ENCODE data around the gene FKBP14. TPM values are rescaled to one million over a fixed set of nuclear protein-coding genes. Genes with fewer than 3 reads are reported as not detected.

Gene FKBP14
- total and polyA plus RNA-seq, 2 donors: 2.6 to 4.5 TPM

DNA sequence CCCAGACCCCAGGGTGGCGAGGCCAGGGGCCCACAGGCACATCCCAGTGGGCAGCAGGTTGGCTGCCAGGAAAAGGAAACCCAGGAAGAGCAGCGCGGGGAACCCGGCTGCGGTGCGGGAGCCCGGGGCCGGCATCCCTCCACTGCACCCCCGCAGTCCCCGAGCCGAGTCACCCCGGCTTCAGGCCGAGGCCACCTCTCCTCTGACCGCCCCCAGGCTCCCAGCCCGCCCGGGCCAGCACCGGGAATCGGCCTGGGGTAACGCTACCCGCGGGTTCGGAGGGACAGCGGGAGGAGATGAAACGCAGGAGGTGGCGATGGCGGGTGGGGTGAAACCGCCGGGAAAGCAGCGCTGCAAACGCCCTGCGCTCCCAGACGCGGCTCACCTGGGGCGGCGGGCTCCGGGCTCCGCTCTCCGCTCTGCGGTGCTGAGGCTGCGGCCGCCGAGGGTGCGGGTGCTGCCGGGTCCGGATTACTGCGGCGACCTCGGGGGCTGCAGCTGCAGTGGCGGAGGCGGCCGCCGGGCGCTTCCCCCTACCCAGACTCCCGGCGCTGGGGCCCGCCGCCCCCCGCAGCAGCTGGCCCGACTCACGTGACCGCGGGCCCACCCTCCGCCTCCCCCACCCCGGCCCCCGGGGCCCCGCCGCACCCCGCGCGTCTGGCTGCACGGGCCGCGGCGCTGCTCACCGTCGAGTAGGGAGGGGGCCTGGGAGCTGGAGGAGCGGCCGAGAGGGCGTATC is 37.1 kb downstream of the FKBP14 start, which contains the start of gene SCRN1:
Gene SCRN1, minus strand, starts transcription at position 545 of the 739 bp plus-strand sequence. CDS start 20,734 bp downstream, outside the sequence.
- H3K27me3 ChIP-seq (ENCODE audit: control insufficient read depth in 2 of 2, insufficient read depth in 1 of 2, low read length in 1 of 2): peaks cover 0 to 3% of the 10 kb centered on the region in 2 donors
- H3K9me3 ChIP-seq (ENCODE audit: control insufficient read depth in 2 of 2, insufficient read depth in 1 of 2, low read length in 1 of 2): peaks cover 0 to 4% of the 10 kb centered on the region in 2 donors
- H3K4me1 ChIP-seq (ENCODE audit: control insufficient read depth in 2 of 2, insufficient read depth in 2 of 2, low read length in 2 of 2): peaks cover 9 to 27% of the 10 kb centered on the region in 2 donors
- peak within 1 kb of the TSS; percentile 79 to 83 for H3K27ac ChIP-seq (ENCODE audit: low read depth in 1 of 2, low read length in 1 of 2)
- under 1% methylated on average over 79 of the region's 79 CpGs for WGBS
- H3K36me3 ChIP-seq (ENCODE audit: control insufficient read depth in 2 of 2, insufficient read depth in 2 of 2, low read length in 1 of 2): no peaks in the 10 kb centered on the region
- H3K4me3 ChIP-seq (ENCODE audit: low read length in 2 of 2): peak within 1 kb of the TSS; percentile 91 to 97
- DNase-seq (ENCODE audit: low read depth in 6 of 9, low spot score in 9 of 9): peak in 7 of 9 donors; percentile 39 to 84 (median 65)

DNA sequence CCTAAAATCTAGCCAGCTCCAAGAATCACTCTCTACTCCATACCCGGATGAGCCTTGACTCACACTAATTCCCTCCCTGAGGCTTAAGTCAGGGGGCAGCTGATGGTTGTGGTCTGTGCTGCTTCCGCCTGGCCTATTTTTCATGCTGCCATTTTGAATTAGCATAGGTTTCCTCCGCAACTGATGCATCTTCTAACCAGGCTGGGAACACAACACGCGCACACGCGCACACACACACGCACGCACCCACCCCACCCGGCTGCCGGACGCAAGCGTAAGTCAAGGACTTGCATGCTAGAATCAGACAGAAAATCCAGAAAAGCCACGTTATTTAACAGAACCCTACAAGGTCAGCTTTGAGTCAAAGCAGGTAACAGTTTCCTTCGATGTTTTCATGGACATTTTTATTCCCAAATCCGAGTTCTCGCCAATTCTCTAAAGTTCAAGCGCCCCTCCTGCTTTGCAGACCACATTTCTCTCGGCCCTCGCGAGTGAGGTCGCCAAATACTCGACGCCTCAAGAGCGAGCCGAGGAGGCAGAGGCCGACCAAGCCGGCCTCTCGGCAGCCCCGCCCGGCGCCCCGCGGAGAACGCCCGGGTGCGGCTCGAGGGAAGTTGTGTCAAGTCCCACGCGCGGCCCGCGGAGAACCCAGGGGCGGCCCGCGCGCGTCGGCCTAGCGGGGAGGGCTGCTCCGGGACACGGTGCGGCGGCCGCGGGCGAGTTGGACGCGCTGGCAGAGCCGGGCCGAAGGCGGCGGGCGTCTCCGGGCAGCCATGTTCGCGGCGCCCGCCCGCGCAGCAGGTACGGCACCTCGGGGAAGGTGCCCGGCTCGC is 37.9 kb downstream of the FKBP14 start:
- DNase-seq (ENCODE audit: low read depth in 6 of 9, low spot score in 9 of 9): peak in 6 of 9 donors; percentile 38 to 80 (median 56)
- H3K4me1 ChIP-seq (ENCODE audit: control insufficient read depth in 2 of 2, insufficient read depth in 2 of 2, low read length in 2 of 2): peaks cover 9 to 27% of the 10 kb centered on the region in 2 donors
- WGBS: 4% methylated on average over 75 of the region's 75 CpGs

DNA sequence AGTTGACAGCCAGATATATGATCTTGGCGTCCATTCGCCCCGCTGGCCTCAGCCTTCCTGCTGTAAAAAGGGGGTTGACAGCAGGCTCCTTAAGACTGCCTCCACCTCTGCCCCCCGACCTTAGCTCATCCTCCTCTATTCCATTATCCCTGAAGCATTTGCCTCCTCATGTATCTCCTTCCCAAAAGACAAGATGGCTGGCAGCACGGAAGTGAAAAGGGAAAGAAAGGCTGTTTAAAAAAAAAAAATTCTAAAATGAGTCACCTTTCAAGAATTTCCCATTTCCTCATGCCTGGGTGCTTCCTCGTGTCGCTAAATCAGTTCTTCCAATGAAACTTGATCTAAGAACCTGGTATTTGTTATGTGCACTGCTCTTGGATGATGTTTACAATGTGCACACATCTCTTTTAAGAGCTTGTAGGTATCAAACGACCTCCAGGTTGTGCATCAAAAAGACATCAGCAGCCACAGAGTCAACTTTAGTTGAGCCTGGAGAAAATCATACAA is 38.6 kb downstream of the FKBP14 start:
- Histone ChIP-seq H3K9me3 (ENCODE audit: control insufficient read depth in 2 of 2, insufficient read depth in 1 of 2, low read length in 1 of 2) (no peaks in the 10 kb centered on the region), H3K4me1 (ENCODE audit: control insufficient read depth in 2 of 2, insufficient read depth in 2 of 2, low read length in 2 of 2) (peaks cover 9 to 27% of the 10 kb centered on the region in 2 donors), H3K4me3 (ENCODE audit: low read length in 2 of 2) (peak overlapping the region; percentile 91 to 97), H3K27me3 (ENCODE audit: control insufficient read depth in 2 of 2, insufficient read depth in 1 of 2, low read length in 1 of 2) (peaks cover 0 to 3% of the 10 kb centered on the region in 2 donors), H3K36me3 (ENCODE audit: control insufficient read depth in 2 of 2, insufficient read depth in 2 of 2, low read length in 1 of 2) (no peaks in the 10 kb centered on the region), H3K27ac (ENCODE audit: low read depth in 1 of 2, low read length in 1 of 2) (peak overlapping the region; percentile 36 to 83)
- 76% methylated on average over 8 of the region's 8 CpGs for WGBS
- no peak for DNase-seq (ENCODE audit: low read depth in 6 of 9, low spot score in 9 of 9)

More for the DNA sequence above, 37.9 kb downstream of the FKBP14 start:
- H3K36me3 ChIP-seq (ENCODE audit: control insufficient read depth in 2 of 2, insufficient read depth in 2 of 2, low read length in 1 of 2): no peaks in the 10 kb centered on the region
- H3K27me3 ChIP-seq (ENCODE audit: control insufficient read depth in 2 of 2, insufficient read depth in 1 of 2, low read length in 1 of 2): peaks cover 0 to 3% of the 10 kb centered on the region in 2 donors
- peak overlapping the region; percentile 91 to 97 for H3K4me3 ChIP-seq (ENCODE audit: low read length in 2 of 2)
- peaks cover 0 to 4% of the 10 kb centered on the region in 2 donors for H3K9me3 ChIP-seq (ENCODE audit: control insufficient read depth in 2 of 2, insufficient read depth in 1 of 2, low read length in 1 of 2)
- H3K27ac ChIP-seq (ENCODE audit: low read depth in 1 of 2, low read length in 1 of 2): peak overlapping the region; percentile 79 to 83

DNA sequence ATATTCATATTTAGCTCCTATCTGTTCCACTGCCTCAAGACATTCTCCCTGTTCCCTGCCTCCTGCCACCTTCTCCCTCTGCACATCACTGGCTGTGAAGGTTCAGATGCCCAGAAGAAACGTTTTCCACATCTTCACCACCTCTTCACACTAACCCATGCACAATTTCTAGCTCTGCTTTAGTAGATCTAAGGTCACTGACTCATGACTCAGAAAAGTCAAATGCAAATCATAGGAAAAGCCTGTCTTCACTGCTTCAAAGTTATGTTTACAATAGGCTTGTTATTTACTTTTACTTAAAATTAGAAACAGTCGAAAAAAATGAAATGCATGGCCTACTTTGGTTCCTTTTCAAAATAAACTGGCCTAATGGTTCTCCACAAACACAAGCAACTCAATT is 39.4 kb downstream of the FKBP14 start:
- DNase-seq (ENCODE audit: low read depth in 6 of 9, low spot score in 9 of 9): peak in 1 of 9 donors; percentile 18
- no peak overlapping the region for H3K4me3 ChIP-seq (ENCODE audit: low read length in 2 of 2)
- H3K36me3 ChIP-seq (ENCODE audit: control insufficient read depth in 2 of 2, insufficient read depth in 2 of 2, low read length in 1 of 2): no peaks in the 10 kb centered on the region
- peaks cover 0 to 3% of the 10 kb centered on the region in 2 donors for H3K27me3 ChIP-seq (ENCODE audit: control insufficient read depth in 2 of 2, insufficient read depth in 1 of 2, low read length in 1 of 2)
- H3K4me1 ChIP-seq (ENCODE audit: control insufficient read depth in 2 of 2, insufficient read depth in 2 of 2, low read length in 2 of 2): peaks cover 9 to 27% of the 10 kb centered on the region in 2 donors
- no peaks in the 10 kb centered on the region for H3K9me3 ChIP-seq (ENCODE audit: control insufficient read depth in 2 of 2, insufficient read depth in 1 of 2, low read length in 1 of 2)
- H3K27ac ChIP-seq (ENCODE audit: low read depth in 1 of 2, low read length in 1 of 2): peak overlapping the region in 1 of 2 donors; percentile 83
- 92% methylated on average over 2 of the region's 2 CpGs for WGBS

DNA sequence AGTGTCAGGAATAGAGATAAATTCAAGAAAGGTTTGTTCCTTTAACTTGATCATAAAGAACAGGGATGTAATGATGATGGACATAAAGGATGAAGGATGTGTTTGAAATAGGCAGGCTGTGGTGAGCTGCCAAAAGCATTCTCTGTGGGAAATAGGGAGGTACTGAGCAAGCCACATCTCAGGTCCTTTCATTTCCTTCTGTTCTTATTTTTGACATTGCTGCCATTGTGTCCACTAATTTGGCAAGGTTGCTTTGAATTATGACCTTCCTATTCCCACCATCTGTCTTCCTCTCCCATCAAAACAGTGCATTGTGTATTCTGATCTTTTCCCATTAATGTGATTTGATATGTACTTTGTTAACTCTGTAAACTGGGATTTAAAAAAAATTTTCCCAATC is 46.4 kb downstream of the FKBP14 start:
- H3K36me3 ChIP-seq (ENCODE audit: control insufficient read depth in 2 of 2, insufficient read depth in 2 of 2, low read length in 1 of 2): no peaks in the 10 kb centered on the region
- H3K9me3 ChIP-seq (ENCODE audit: control insufficient read depth in 2 of 2, insufficient read depth in 1 of 2, low read length in 1 of 2): no peaks in the 10 kb centered on the region
- no peak overlapping the region for H3K4me3 ChIP-seq (ENCODE audit: low read length in 2 of 2)
- H3K27ac ChIP-seq (ENCODE audit: low read depth in 1 of 2, low read length in 1 of 2): no peak overlapping the region
- DNase-seq (ENCODE audit: low read depth in 6 of 9, low spot score in 9 of 9): no peak
- no peaks in the 10 kb centered on the region for H3K27me3 ChIP-seq (ENCODE audit: control insufficient read depth in 2 of 2, insufficient read depth in 1 of 2, low read length in 1 of 2)
- peaks cover 18 to 27% of the 10 kb centered on the region in 2 donors for H3K4me1 ChIP-seq (ENCODE audit: control insufficient read depth in 2 of 2, insufficient read depth in 2 of 2, low read length in 2 of 2)

DNA sequence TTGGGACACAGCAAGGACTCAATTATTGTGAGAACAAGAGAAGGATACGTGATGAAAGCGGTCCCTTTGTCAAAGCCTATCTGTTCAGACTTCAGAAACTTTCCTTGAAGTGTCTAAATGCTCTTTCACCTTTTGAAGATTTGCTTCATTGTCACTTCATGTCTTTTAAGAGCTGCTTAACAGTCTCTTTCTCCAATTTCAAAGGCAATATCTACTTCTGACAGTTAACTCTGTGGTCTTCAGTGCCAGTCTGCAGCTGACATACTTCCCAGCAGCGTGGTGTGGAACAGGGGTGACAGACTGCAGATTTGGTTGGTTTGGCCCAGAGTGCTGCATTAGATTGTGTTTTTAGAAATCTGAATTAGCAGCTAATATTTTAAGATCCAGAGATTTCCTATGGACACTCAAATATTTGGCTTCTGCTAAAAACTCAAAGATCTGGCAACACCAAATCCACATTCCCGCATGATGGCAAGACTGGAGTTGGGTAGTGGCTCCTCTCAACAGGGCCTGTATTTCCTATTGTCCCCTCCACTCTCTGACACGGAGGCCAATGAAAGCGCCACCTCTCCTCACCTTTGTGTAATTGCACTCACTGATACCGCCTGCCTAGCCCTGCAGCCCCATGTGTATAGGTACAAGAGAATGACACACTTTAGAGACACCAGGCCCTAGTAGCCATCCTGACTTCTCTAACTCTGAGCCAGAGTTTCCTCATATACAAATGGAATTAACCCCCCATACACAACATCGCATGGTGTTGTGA is 48.4 kb downstream of the FKBP14 start:
- H3K27ac ChIP-seq (ENCODE audit: low read depth in 1 of 2, low read length in 1 of 2): peak overlapping the region; percentile 49 to 70
- peaks cover 18 to 31% of the 10 kb centered on the region in 2 donors for H3K4me1 ChIP-seq (ENCODE audit: control insufficient read depth in 2 of 2, insufficient read depth in 2 of 2, low read length in 2 of 2)
- H3K27me3 ChIP-seq (ENCODE audit: control insufficient read depth in 2 of 2, insufficient read depth in 1 of 2, low read length in 1 of 2): no peaks in the 10 kb centered on the region
- WGBS: 52% methylated on average over 8 of the region's 8 CpGs
- no peak overlapping the region for H3K4me3 ChIP-seq (ENCODE audit: low read length in 2 of 2)
- H3K9me3 ChIP-seq (ENCODE audit: control insufficient read depth in 2 of 2, insufficient read depth in 1 of 2, low read length in 1 of 2): no peaks in the 10 kb centered on the region
- no peaks in the 10 kb centered on the region for H3K36me3 ChIP-seq (ENCODE audit: control insufficient read depth in 2 of 2, insufficient read depth in 2 of 2, low read length in 1 of 2)
- DNase-seq (ENCODE audit: low read depth in 6 of 9, low spot score in 9 of 9): peak in 5 of 9 donors; percentile 25 to 86 (median 58)

DNA sequence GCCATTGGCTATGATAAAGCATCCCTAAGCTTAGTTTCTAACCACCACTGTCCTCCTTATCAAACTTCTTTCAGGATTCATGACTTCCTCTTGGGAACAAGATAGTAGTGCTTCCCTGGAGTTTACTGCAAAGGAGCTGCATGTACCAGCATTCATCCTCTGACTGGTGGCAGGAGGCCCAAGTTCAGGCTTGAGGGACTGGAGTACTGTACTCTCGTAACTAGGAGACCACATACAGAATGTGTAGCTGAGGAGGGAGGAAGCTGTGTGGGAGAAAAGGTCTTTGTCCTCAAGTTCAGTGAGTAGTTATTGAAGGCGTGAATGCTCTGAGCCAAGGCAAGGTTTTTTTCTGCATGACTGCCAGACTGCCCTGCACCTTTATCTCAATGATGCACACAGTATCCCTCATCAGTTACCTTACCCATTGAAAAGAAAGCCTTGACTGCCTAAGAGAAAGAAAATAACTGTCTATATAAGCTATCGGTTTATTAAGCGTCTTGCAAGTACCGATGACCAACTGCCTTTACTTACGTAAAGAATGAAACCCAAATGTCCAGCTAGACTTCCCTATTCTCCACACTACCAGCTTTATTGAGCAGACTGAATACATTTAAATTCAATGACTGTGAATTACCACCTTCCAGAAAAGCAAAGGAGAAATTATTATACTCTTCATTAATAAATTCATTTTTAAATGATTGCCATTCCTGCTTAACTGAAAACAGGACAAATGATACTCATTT is 49.7 kb downstream of the FKBP14 start:
- peaks cover 18 to 31% of the 10 kb centered on the region in 2 donors for H3K4me1 ChIP-seq (ENCODE audit: control insufficient read depth in 2 of 2, insufficient read depth in 2 of 2, low read length in 2 of 2)
- H3K27me3 ChIP-seq (ENCODE audit: control insufficient read depth in 2 of 2, insufficient read depth in 1 of 2, low read length in 1 of 2): no peaks in the 10 kb centered on the region
- no peaks in the 10 kb centered on the region for H3K9me3 ChIP-seq (ENCODE audit: control insufficient read depth in 2 of 2, insufficient read depth in 1 of 2, low read length in 1 of 2)
- H3K4me3 ChIP-seq (ENCODE audit: low read length in 2 of 2): no peak overlapping the region
- 80% methylated on average over 6 of the region's 6 CpGs for WGBS
- peak in 1 of 9 donors; percentile 22 for DNase-seq (ENCODE audit: low read depth in 6 of 9, low spot score in 9 of 9)
- no peak overlapping the region for H3K27ac ChIP-seq (ENCODE audit: low read depth in 1 of 2, low read length in 1 of 2)
- H3K36me3 ChIP-seq (ENCODE audit: control insufficient read depth in 2 of 2, insufficient read depth in 2 of 2, low read length in 1 of 2): no peaks in the 10 kb centered on the region

DNA sequence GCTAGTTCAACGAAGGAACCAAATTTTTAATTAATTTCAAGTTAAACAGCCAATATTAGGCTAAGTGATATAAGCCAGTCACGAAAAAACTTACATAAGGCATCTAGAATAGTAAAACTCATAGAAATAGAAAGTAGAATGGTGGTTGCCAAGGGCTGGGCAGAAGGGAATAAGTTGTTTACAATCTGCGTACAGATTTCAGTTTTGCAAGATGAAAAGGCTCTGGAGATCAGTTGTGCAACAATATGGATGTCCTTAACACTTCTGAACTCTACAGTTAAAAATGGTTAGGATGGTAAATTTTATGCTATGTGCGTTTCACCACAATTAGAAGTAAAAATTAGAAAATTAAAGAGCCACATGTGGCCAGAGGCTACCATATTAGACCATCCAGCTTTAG is 50.2 kb downstream of the FKBP14 start:
- WGBS: 95% methylated on average over 4 of the region's 4 CpGs
- no peak for DNase-seq (ENCODE audit: low read depth in 6 of 9, low spot score in 9 of 9)
- H3K4me1 ChIP-seq (ENCODE audit: control insufficient read depth in 2 of 2, insufficient read depth in 2 of 2, low read length in 2 of 2): peaks cover 18 to 28% of the 10 kb centered on the region in 2 donors
- no peak overlapping the region for H3K27ac ChIP-seq (ENCODE audit: low read depth in 1 of 2, low read length in 1 of 2)
- no peaks in the 10 kb centered on the region for H3K27me3 ChIP-seq (ENCODE audit: control insufficient read depth in 2 of 2, insufficient read depth in 1 of 2, low read length in 1 of 2)
- no peak overlapping the region for H3K4me3 ChIP-seq (ENCODE audit: low read length in 2 of 2)
- H3K36me3 ChIP-seq (ENCODE audit: control insufficient read depth in 2 of 2, insufficient read depth in 2 of 2, low read length in 1 of 2): no peaks in the 10 kb centered on the region
- no peaks in the 10 kb centered on the region for H3K9me3 ChIP-seq (ENCODE audit: control insufficient read depth in 2 of 2, insufficient read depth in 1 of 2, low read length in 1 of 2)

Measured in thymus (tissue), 11 donors.